SH-SY5Y (cell line): Measurements from ENCODE around the gene ARMH2.

Source experiments
- GATA2 ChIP-seq: IDR thresholded peaks from 2 replicates; pipeline ENCODE4 v1.6.1; 2011; ENCODE audit warnings: mild to moderate bottlenecking, low read depth, low read length
- GATA3 ChIP-seq: IDR thresholded peaks from 2 replicates; pipeline ENCODE4 v1.6.1; 2011; ENCODE audit warnings: low read depth, mild to moderate bottlenecking, low read length, moderate library complexity

- TF ChIP-seq GATA2 (no peak), GATA3 (no peak)
Measured at GRCh38 chr6:24818346-24818745, 19.6 kb upstream of the ARMH2 start.
